Measurements from ENCODE around the gene ZNF76.
"Not testable (repeated sequence)": the region's sequence is repeated elsewhere in the genome, so short reads cannot be mapped to it uniquely, and the experiment has no call there.

ZNF76 gene

GRCh38 chr6:35300848-35301247 lies 41.3 kb downstream of the ZNF76 start:
- no peak for DNase-seq (ENCODE audit: low spot score)

- peak; percentile 73 for DNase-seq (ENCODE audit: low spot score)
These were observed 43.2 kb downstream of the ZNF76 start for GRCh38 chr6:35302604-35303241.

- DNase-seq (ENCODE audit: low spot score): no peak
These were observed 44.8 kb downstream of the ZNF76 start for GRCh38 chr6:35304299-35304698.

GRCh38 chr6:35305117-35305516 lies 45.6 kb downstream of the ZNF76 start:
- DNase-seq (ENCODE audit: low spot score): no peak

GRCh38 chr6:35307138-35307537 lies 47.6 kb downstream of the ZNF76 start:
- DNase-seq (ENCODE audit: low spot score): not testable (repeated sequence)

- DNase-seq (ENCODE audit: low spot score): not testable (repeated sequence)
These were observed 49.0 kb downstream of the ZNF76 start for GRCh38 chr6:35308543-35308942.

- no peak for DNase-seq (ENCODE audit: low spot score)
These were observed 50.2 kb downstream of the ZNF76 start for GRCh38 chr6:35309611-35310264.

- no peak for DNase-seq (ENCODE audit: low spot score)
These were observed 50.8 kb downstream of the ZNF76 start for GRCh38 chr6:35310265-35310831.

- no peak for DNase-seq (ENCODE audit: low spot score)
These were observed 52.0 kb downstream of the ZNF76 start for GRCh38 chr6:35311390-35312075.

GRCh38 chr6:35312076-35312800 lies 52.7 kb downstream of the ZNF76 start:
- DNase-seq (ENCODE audit: low spot score): no peak

GRCh38 chr6:35312807-35313206 lies 53.3 kb downstream of the ZNF76 start:
- DNase-seq (ENCODE audit: low spot score): no peak

- no peak for DNase-seq (ENCODE audit: low spot score)
These were observed 58.1 kb downstream of the ZNF76 start for GRCh38 chr6:35317483-35318195.

- DNase-seq (ENCODE audit: low spot score): no peak
These were observed 58.9 kb downstream of the ZNF76 start for GRCh38 chr6:35318196-35319171.

- DNase-seq (ENCODE audit: low spot score): no peak
These were observed 60.0 kb downstream of the ZNF76 start for GRCh38 chr6:35319346-35320030.

GRCh38 chr6:35320031-35320410 lies 60.5 kb downstream of the ZNF76 start:
- no peak for DNase-seq (ENCODE audit: low spot score)

GRCh38 chr6:35321091-35321490 lies 61.6 kb downstream of the ZNF76 start:
- no peak for DNase-seq (ENCODE audit: low spot score)

GRCh38 chr6:35327349-35328027 lies 68.0 kb downstream of the ZNF76 start:
- peak; percentile 79 for DNase-seq (ENCODE audit: low spot score)

GRCh38 chr6:35328108-35328723 lies 68.7 kb downstream of the ZNF76 start:
- peak; percentile 2 for DNase-seq (ENCODE audit: low spot score)

- not testable (repeated sequence) for DNase-seq (ENCODE audit: low spot score)
These were observed 69.4 kb downstream of the ZNF76 start for GRCh38 chr6:35328965-35329364.
